Common myeloid progenitor, CD34-positive (primary cell): ENCODE results near the gene MED1.
A peak's percentile ranks its signal among the peaks of the same experiment; 100 is the strongest.
"Not testable (repeated sequence)": the region's sequence is repeated elsewhere in the genome, so short reads cannot be mapped to it uniquely, and the experiment has no call there.

Experiments
- CTCF ChIA-PET: fragments of 350-600 bp; sonication (Branson Sonifier 250); formaldehyde crosslinking; loops from one replicate; lab custom pipeline; 2021; ENCODE audit warnings: antibody characterized with exemption; lab: Charles Lee
- POLR2A ChIA-PET: fragments of 350-600 bp; sonication (Branson Sonifier 250); formaldehyde crosslinking; loops from one replicate; lab custom pipeline; 2021; ENCODE audit warnings: antibody characterized with exemption; lab: Charles Lee
- DNase-seq, 3 donors: peaks; one replicate each; pipeline versions ENCODE4 v3.0.0 to v3.0.0-alpha.2; 2013
- H3K27ac ChIP-seq, 2 experiments: 1 replicate in 1 of 2; 2 replicates in 1 of 2; pipeline ENCODE4 v1.7.0; 2013; ENCODE audit warnings: inconsistent platforms in 2 of 2, low read length in 2 of 2, mild to moderate bottlenecking in 2 of 2, low read depth in 1 of 2, moderate library complexity in 1 of 2; ENCODE audit not compliant: severe bottlenecking in 2 of 2, insufficient read depth in 1 of 2, poor library complexity in 1 of 2
- H3K27me3 ChIP-seq, 5 experiments: replicated peaks in 2 of 5; 1 replicate in 3 of 5; 2 replicates in 2 of 5; pipeline versions ENCODE4 v1.6.1 to v1.7.0; 2013; ENCODE audit warnings: low read length in 4 of 5, mild to moderate bottlenecking in 2 of 5, moderate library complexity in 2 of 5, inconsistent platforms in 1 of 5; ENCODE audit not compliant: insufficient read depth in 5 of 5, control insufficient read depth in 4 of 5
- H3K36me3 ChIP-seq, 4 experiments: 1 replicate in 2 of 4; 2 replicates in 2 of 4; pipeline versions ENCODE4 v1.6.1 to v1.7.0; 2013; ENCODE audit warnings: low read length in 3 of 4, control low read depth in 1 of 4, mild to moderate bottlenecking in 1 of 4; ENCODE audit not compliant: control insufficient read depth in 4 of 4, insufficient read depth in 4 of 4
- H3K4me1 ChIP-seq, 4 experiments: 1 replicate in 3 of 4; 2 replicates in 1 of 4; pipeline versions ENCODE4 v1.6.1 to v1.7.1; 2013; ENCODE audit warnings: low read length in 3 of 4, mild to moderate bottlenecking in 3 of 4, control low read depth in 1 of 4, inconsistent platforms in 1 of 4, moderate library complexity in 1 of 4; ENCODE audit not compliant: control insufficient read depth in 4 of 4, insufficient read depth in 4 of 4; ENCODE audit errors: control extremely low read depth in 1 of 4
- H3K4me3 ChIP-seq, 7 experiments: 1 replicate in 4 of 7; 2 replicates in 3 of 7; pipeline versions ENCODE4 v1.5.1 to v1.7.0; 2013; ENCODE audit warnings: mild to moderate bottlenecking in 7 of 7, low read length in 6 of 7, moderate library complexity in 6 of 7, inconsistent platforms in 2 of 7, low read depth in 2 of 7, control low read depth in 1 of 7; ENCODE audit not compliant: insufficient read depth in 4 of 7, control insufficient read depth in 1 of 7; ENCODE audit errors: extremely low read depth in 1 of 7
- H3K9me3 ChIP-seq, 5 experiments: 1 replicate in 4 of 5; 2 replicates in 1 of 5; pipeline versions ENCODE4 v1.6.1 to v1.7.1; 2013; ENCODE audit warnings: low read length in 4 of 5, mild to moderate bottlenecking in 2 of 5, inconsistent platforms in 1 of 5, low read depth in 1 of 5, moderate library complexity in 1 of 5; ENCODE audit not compliant: control insufficient read depth in 4 of 5, insufficient read depth in 2 of 5; ENCODE audit errors: control extremely low read depth in 1 of 5
- WGBS: methylation state at CpG from one replicate; pipeline ENCODE4 v1.1.5; 2013; ENCODE audit not compliant: insufficient coverage; 5-methylcytosine and 5-hydroxymethylcytosine counted together

The MED1 gene

GRCh38 chr17:39439868-39440267, 11.2 kb downstream of the MED1 start:
- H3K4me1 ChIP-seq, H3K9me3 ChIP-seq, DNase-seq, H3K27me3 ChIP-seq, POLR2A ChIA-PET, H3K4me3 ChIP-seq, H3K27ac ChIP-seq: not testable (repeated sequence)
- peaks cover 15 to 71% (median 41%) of the 10 kb centered on the region in 4 experiments for H3K36me3 ChIP-seq
- 96% methylated on average over 2 of the region's 2 CpGs for WGBS
- CTCF ChIA-PET = interaction anchor here (0.5 to 1.5 kb wide), 2 partner anchors 26 to 49 kb away, joined by 3 read pairs; no protein-coding TSS in a partner anchor

DNA sequence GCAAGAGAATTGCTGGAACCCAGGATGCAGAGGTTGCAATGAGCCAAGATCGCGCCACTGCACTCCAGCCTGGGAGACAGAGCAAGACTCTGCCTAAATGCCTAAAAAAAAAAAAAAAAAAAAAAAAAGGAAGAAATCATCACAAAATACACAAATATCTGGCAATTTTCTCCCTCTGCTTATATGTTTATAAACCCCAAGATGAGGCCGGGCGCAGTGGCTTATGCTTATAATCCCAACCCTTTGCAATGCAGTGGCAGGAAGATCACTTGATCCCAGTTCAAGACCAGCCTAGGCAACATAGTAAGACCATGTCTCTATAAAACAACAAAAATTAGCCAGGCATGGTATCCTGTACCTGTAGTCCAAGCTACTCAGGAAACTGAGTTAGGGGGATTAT, 21.5 kb downstream of the MED1 start:
- Histone ChIP-seq H3K36me3 (peaks cover 10 to 76% (median 49%) of the 10 kb centered on the region in 4 experiments), H3K27me3 (no peaks in the 10 kb centered on the region), H3K27ac (no peak overlapping the region), H3K4me1 (no peaks in the 10 kb centered on the region), H3K4me3 (no peak overlapping the region), H3K9me3 (no peaks in the 10 kb centered on the region)
- WGBS = no CpG with 5 or more reads among the region's 4 CpGs
- DNase-seq = no peak
- ChIA-PET POLR2A (no interaction called here), CTCF (no interaction called here)

DNA sequence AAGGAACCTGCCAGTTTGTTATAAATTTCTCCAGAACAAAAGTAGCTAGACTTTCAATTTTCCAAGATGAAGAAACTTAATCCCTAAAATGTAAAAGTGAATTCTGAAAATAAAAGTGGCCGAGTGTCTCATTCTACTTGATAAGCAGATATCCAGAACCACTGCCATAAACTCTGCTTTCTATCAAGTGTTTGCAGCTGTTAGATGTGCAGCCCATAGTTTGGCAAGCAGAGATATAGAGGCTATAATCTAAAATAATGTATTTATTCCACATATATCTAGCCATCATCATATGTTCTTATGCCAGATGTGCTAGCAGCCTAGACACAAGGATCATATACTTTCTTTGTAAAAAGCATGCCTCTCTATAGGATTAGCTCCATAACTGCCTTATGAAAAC, 34.9 kb downstream of the MED1 start:
- H3K9me3 ChIP-seq = no peaks in the 10 kb centered on the region
- POLR2A ChIA-PET = no interaction called here
- no peak for DNase-seq
- no CpG with 5 or more reads among the region's 1 CpG for WGBS
- H3K4me3 ChIP-seq = no peak overlapping the region
- peaks cover 14 to 68% (median 39%) of the 10 kb centered on the region in 4 experiments for H3K36me3 ChIP-seq
- H3K4me1 ChIP-seq = no peaks in the 10 kb centered on the region
- CTCF ChIA-PET = interaction anchor here (0.6 kb wide), 1 partner anchor 69 kb away, joined by 4 read pairs; no protein-coding TSS in a partner anchor
- H3K27me3 ChIP-seq = no peaks in the 10 kb centered on the region
- H3K27ac ChIP-seq = peak overlapping the region in 1 of 2 experiments; percentile 8

GRCh38 chr17:39410279-39410678, 40.8 kb downstream of the MED1 start:
- H3K4me3 ChIP-seq = no peak overlapping the region
- no peaks in the 10 kb centered on the region for H3K4me1 ChIP-seq
- no peak overlapping the region for H3K27ac ChIP-seq
- no peak for DNase-seq
- no peaks in the 10 kb centered on the region for H3K27me3 ChIP-seq
- H3K9me3 ChIP-seq = no peaks in the 10 kb centered on the region
- 100% methylated on average over 9 of the region's 13 CpGs for WGBS
- H3K36me3 ChIP-seq = peaks cover 29 to 79% (median 58%) of the 10 kb centered on the region in 4 experiments
- ChIA-PET CTCF (interaction anchor here (1.0 to 1.2 kb wide), 2 partner anchors 9 to 10 kb away, joined by 3 read pairs; partner anchors contain the start of gene FBXL20), POLR2A (no interaction called here)

GRCh38 chr17:39408360-39408759, 42.7 kb downstream of the MED1 start:
- Histone ChIP-seq H3K9me3 (no peaks in the 10 kb centered on the region), H3K27ac (no peak overlapping the region), H3K27me3 (no peaks in the 10 kb centered on the region), H3K4me3 (no peak overlapping the region), H3K4me1 (no peaks in the 10 kb centered on the region), H3K36me3 (peaks cover 24 to 70% (median 52%) of the 10 kb centered on the region in 4 experiments)
- no peak for DNase-seq
- CTCF ChIA-PET = no interaction called here
- POLR2A ChIA-PET = interaction anchor here (0.7 kb wide), 1 partner anchor 43 kb away, joined by 3 read pairs; no protein-coding TSS in a partner anchor
- 94% methylated on average over 2 of the region's 2 CpGs for WGBS

DNA sequence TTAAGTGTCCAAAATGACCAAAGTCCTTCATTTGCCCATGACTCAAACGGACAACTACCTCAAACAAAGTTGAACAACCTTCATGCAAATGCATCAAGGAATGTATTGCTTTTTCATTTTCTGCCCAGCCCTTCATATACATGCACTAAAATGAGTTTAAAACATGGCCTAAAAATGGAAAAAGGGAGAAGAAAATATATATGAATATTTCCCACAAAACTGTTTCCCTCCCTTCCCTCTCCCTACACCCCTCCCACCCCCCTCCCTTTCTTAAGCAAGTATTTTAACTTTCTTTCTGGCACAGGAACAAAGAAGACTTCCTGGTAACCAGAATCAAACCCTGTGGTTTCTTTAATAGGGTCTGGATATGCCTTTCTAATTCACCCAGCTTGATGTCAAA, 44.1 kb downstream of the MED1 start:
- Histone ChIP-seq H3K27ac (no peak overlapping the region), H3K4me3 (no peak overlapping the region), H3K4me1 (peaks cover 0 to 3% (median under 1%) of the 10 kb centered on the region in 4 experiments), H3K27me3 (no peaks in the 10 kb centered on the region), H3K36me3 (peaks cover 21 to 62% (median 46%) of the 10 kb centered on the region in 4 experiments), H3K9me3 (no peaks in the 10 kb centered on the region)
- ChIA-PET POLR2A (no interaction called here), CTCF (no interaction called here)
- no peak for DNase-seq
- WGBS = no CpG with 5 or more reads among the region's 1 CpG

DNA sequence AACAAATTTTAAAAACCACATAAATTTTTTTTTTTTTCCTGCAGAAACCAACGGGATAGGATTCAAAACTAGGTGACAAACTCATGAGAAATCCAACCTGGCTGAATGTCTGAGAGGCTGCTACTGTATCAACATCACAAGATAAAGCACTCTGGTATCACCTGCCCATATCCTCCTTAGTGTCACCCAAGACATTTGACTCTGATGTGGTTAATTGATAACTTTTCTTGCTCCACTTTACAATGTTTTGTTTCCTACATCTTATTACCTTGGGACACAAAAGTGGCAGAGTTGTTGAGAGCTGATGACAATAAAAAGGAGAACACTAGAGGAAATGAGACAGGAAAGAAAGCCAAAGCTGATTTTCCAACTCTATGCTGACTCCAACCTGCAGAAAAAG, 45.6 kb downstream of the MED1 start:
- Histone ChIP-seq H3K4me3 (no peak overlapping the region), H3K27me3 (no peaks in the 10 kb centered on the region), H3K9me3 (no peaks in the 10 kb centered on the region), H3K4me1 (peaks cover 2 to 6% (median 4%) of the 10 kb centered on the region in 4 experiments), H3K27ac (no peak overlapping the region), H3K36me3 (peaks cover 19 to 54% (median 38%) of the 10 kb centered on the region in 4 experiments)
- DNase-seq = no peak
- ChIA-PET CTCF (no interaction called here), POLR2A (interaction anchor here (0.6 kb wide), 1 partner anchor 323 kb away, joined by 3 read pairs; no protein-coding TSS in a partner anchor)
- 50% methylated on average over 1 of the region's 1 CpG for WGBS
